IMR-90 (cell line): ENCODE data around the gene DNAJB2. TPM values are rescaled to one million over a fixed set of nuclear protein-coding genes. Genes with fewer than 3 reads are reported as not detected.

ENCODE experiments used
- ATAC-seq: fragments of 200-7000 bp; cut with Tn5 transposase; 2 replicates; pipeline ENCODE4 v1.9.1; 2020; ENCODE audit warnings: low read depth, mild to moderate bottlenecking, moderate library complexity
- BruUV-seq: library from RNA; stranded (reverse); fragments of 400-500 nt; replicated peaks from 2 replicates; lab custom pipeline; 2021; lab: Mats Ljungman, UMichigan
- CTCF ChIA-PET: fragments of 300-600 bp; formaldehyde crosslinking; extraction: SDS; loops from one replicate; lab custom pipeline; 2021; ENCODE audit warnings: antibody characterized with exemption; lab: Yijun Ruan, JAX
- POLR2A ChIA-PET: fragments of 300-600 bp; sonication (Branson Sonifier 250); formaldehyde crosslinking; loops from one replicate; lab custom pipeline; 2022; ENCODE audit warnings: antibody characterized with exemption; ENCODE audit not compliant: unreplicated experiment; lab: Charles Lee
- DNase-seq: peaks from one replicate; pipeline ENCODE4 v3.0.0; 2013
- H2AFZ ChIP-seq: replicated peaks from 2 replicates; pipeline ENCODE3; 2013; ENCODE audit warnings: low read length, mild to moderate bottlenecking; ENCODE audit not compliant: poor library complexity
- H2AK5ac ChIP-seq: 2 replicates; pipeline ENCODE4 v1.6.1; 2013; ENCODE audit warnings: low read depth, low read length, inconsistent platforms
- H2AK9ac ChIP-seq: replicated peaks from 2 replicates; pipeline ENCODE3; 2013; ENCODE audit warnings: mild to moderate bottlenecking, low read depth, low read length, moderate library complexity; ENCODE audit not compliant: poor library complexity
- H2BK120ac ChIP-seq: 2 replicates; pipeline ENCODE4 v1.6.1; 2013; ENCODE audit warnings: low read depth, low read length, inconsistent platforms
- H2BK15ac ChIP-seq: 3 replicates; pipeline ENCODE4 v1.6.1; 2013; ENCODE audit warnings: low read depth, low read length, inconsistent platforms
- H2BK20ac ChIP-seq: 2 replicates; pipeline ENCODE4 v1.6.1; 2013; ENCODE audit warnings: low read depth, mild to moderate bottlenecking, inconsistent platforms, low read length, moderate library complexity
- H2BK5ac ChIP-seq: 2 replicates; pipeline ENCODE4 v1.6.1; 2013; ENCODE audit warnings: mild to moderate bottlenecking, low read depth, low read length, inconsistent platforms; ENCODE audit not compliant: poor library complexity, severe bottlenecking
- H3K14ac ChIP-seq: replicated peaks from 2 replicates; pipeline ENCODE4 v1.6.1; 2013; ENCODE audit warnings: low read depth, low read length, inconsistent platforms
- H3K18ac ChIP-seq: 2 replicates; pipeline ENCODE4 v1.6.1; 2013; ENCODE audit warnings: low read depth, low read length, control low read depth
- H3K23ac ChIP-seq: 2 replicates; pipeline ENCODE4 v1.6.1; 2013; ENCODE audit warnings: low read depth, low read length, inconsistent platforms
- H3K27ac ChIP-seq: 2 replicates; pipeline ENCODE4 v1.5.1; 2013; ENCODE audit warnings: mild to moderate bottlenecking, control low read depth, low read length; ENCODE audit not compliant: insufficient read depth
- H3K27me3 ChIP-seq: 2 replicates; pipeline ENCODE4 v1.6.1; 2013; ENCODE audit warnings: low read length; ENCODE audit not compliant: control insufficient read depth, insufficient read depth
- H3K36me3 ChIP-seq: 2 replicates; pipeline ENCODE4 v1.6.1; 2013; ENCODE audit warnings: low read length, mixed read lengths; ENCODE audit not compliant: control insufficient read depth, insufficient read depth
- H3K4ac ChIP-seq: 2 replicates; pipeline ENCODE4 v1.6.1; 2013; ENCODE audit warnings: low read depth, low read length, inconsistent platforms
- H3K4me1 ChIP-seq: 2 replicates; pipeline ENCODE4 v1.6.1; 2013; ENCODE audit warnings: low read length, mixed read lengths; ENCODE audit not compliant: control insufficient read depth, insufficient read depth
- H3K4me2 ChIP-seq: 2 replicates; pipeline ENCODE4 v1.6.1; 2013; ENCODE audit warnings: low read depth, mild to moderate bottlenecking, control low read depth, low read length, moderate library complexity
- H3K4me3 ChIP-seq: 2 replicates; pipeline ENCODE4 v1.5.1; 2013; ENCODE audit warnings: low read depth, mild to moderate bottlenecking, control low read depth, low read length, moderate library complexity; ENCODE audit not compliant: insufficient read depth
- H3K56ac ChIP-seq: 2 replicates; pipeline ENCODE4 v1.6.1; 2013; ENCODE audit warnings: low read length, inconsistent platforms; ENCODE audit not compliant: insufficient read depth; ENCODE audit errors: extremely low read depth
- H3K79me1 ChIP-seq, 2 experiments: 2 replicates each; pipeline ENCODE4 v1.6.1; 2013; ENCODE audit warnings: low read length in 2 of 2, inconsistent platforms in 1 of 2, low read depth in 1 of 2
- H3K9ac ChIP-seq: 2 replicates; pipeline ENCODE4 v1.6.1; 2013; ENCODE audit warnings: low read depth, low read length, control low read depth
- H3K9me1 ChIP-seq: 2 replicates; pipeline ENCODE4 v1.6.1; 2013; ENCODE audit warnings: low read length, inconsistent platforms; ENCODE audit not compliant: insufficient read depth
- H3K9me3 ChIP-seq: 2 replicates; pipeline ENCODE4 v1.6.1; 2013; ENCODE audit warnings: low read length; ENCODE audit not compliant: control insufficient read depth, insufficient read depth
- H4K20me1 ChIP-seq: 2 replicates; pipeline ENCODE4 v1.6.1; 2013; ENCODE audit warnings: low read length, inconsistent platforms; ENCODE audit not compliant: insufficient read depth
- H4K5ac ChIP-seq: 2 replicates; pipeline ENCODE4 v1.6.1; 2013; ENCODE audit warnings: mild to moderate bottlenecking, low read depth, low read length, control low read depth
- H4K8ac ChIP-seq, 2 experiments: 2 replicates each; pipeline ENCODE4 v1.6.1; 2013; ENCODE audit warnings: low read depth in 2 of 2, low read length in 2 of 2, control low read depth in 1 of 2, inconsistent platforms in 1 of 2
- H4K91ac ChIP-seq: 2 replicates; pipeline ENCODE4 v1.6.1; 2013; ENCODE audit warnings: low read depth, low read length, inconsistent platforms; ENCODE audit not compliant: insufficient read depth
- CHD1 ChIP-seq: IDR thresholded peaks from 2 replicates; pipeline ENCODE4 v1.6.1; 2012; ENCODE audit warnings: low read depth, low read length, improper control_type of control experiment
- FOS ChIP-seq: fragments of 150-350 bp; IDR thresholded peaks from 2 replicates; pipeline ENCODE4 v1.6.1; 2016; ENCODE audit warnings: low read depth, low read length
- POLR2A ChIP-seq: IDR thresholded peaks from 2 replicates; pipeline ENCODE4 v1.6.1; 2012; ENCODE audit warnings: mild to moderate bottlenecking, low read depth, low read length
- RAD21 ChIP-seq: IDR thresholded peaks from 2 replicates; pipeline ENCODE4 v1.6.1; 2012; ENCODE audit warnings: low read length, improper control_type of control experiment
- RCOR1 ChIP-seq: IDR thresholded peaks from 2 replicates; pipeline ENCODE4 v1.6.1; 2012; ENCODE audit warnings: mild to moderate bottlenecking, low read length, improper control_type of control experiment; ENCODE audit not compliant: insufficient replicate concordance
- SMC3 ChIP-seq: fragments of 150-350 bp; IDR thresholded peaks from 2 replicates; pipeline ENCODE4 v1.6.1; 2016; ENCODE audit warnings: low read depth, mild to moderate bottlenecking, antibody characterized with exemption, low read length, moderate library complexity
- WGBS, 2 experiments: methylation state at CpG; one replicate each; pipeline versions ENCODE4 v1.1.5 to v1.1.7; 2013; ENCODE audit warnings: missing lambda C conversion rate in 2 of 2; ENCODE audit not compliant: insufficient read length in 1 of 2; ENCODE audit errors: extremely low coverage in 2 of 2; 5-methylcytosine and 5-hydroxymethylcytosine counted together
- dilution Hi-C: fragments of 300-500 bp; cut with HindIII; formaldehyde crosslinking; loops from one replicate; pipeline ENCODE4 v1.14.3; 2018; ENCODE audit warnings: low sequenced_read_pairs; ENCODE audit not compliant: unreplicated experiment
- in situ Hi-C: fragments of 300-500 bp; cut with MboI; formaldehyde crosslinking; loops from 3 replicates; pipeline ENCODE4 v1.14.3; 2019; ENCODE audit warnings: low sequenced_read_pairs, inconsistent platforms, mixed read lengths
- intact Hi-C: fragments of 100-400 bp; cut with micrococcal nuclease; formaldehyde crosslinking; loops from 2 replicates; pipeline ENCODE4 v1.10.0; 2022
- polyA plus RNA-seq, 3 experiments: library from polyadenylated mRNA; depleted of rRNA; stranded (reverse); fragments of >200 nt; gene quantifications; 2 replicates each; pipeline ENCODE4 v1.2.3, GENCODE V29; 2012; ENCODE audit warnings: low replicate concordance in 1 of 3
- total RNA-seq: library from RNA; depleted of rRNA; stranded (reverse); fragments of >200 nt; gene quantifications from 2 replicates; pipeline ENCODE4 v1.2.3, GENCODE V29; 2012
- TF ChIP-seq, protein P1 (sequence below): conservative IDR thresholded peaks from 2 replicates; pipeline ENCODE4 v1.5.1; 2012; ENCODE audit warnings: mild to moderate bottlenecking, low read depth, low read length, improper control_type of control experiment

The DNAJB2 gene
- total and polyA plus RNA-seq, 2 of the 4 experiments (the other 2 are of a cell fraction) = 30.6 to 45.8 TPM

DNA sequence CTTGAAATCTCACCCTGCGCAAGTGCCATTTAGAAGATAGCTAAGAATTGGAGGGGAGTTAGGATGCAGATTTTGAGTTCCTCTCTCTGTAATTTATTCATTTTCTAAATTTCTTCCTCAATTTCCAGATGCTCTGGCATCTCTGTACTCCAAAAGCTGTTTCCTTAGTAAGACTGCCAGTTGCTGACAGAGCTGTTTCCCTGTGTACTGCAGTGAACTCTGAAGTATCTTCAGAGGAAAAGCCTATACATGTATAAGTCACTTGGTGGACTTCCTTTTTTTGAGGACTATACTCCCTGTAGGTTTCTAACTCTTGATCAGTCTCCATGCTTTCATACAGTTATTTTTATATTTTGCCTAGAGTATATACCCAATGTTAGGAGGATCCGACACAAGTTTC is 54.9 kb downstream of the DNAJB2 start:
- DNase-seq (no peak), ATAC-seq (no peak)
- Histone ChIP-seq H3K27ac (no peak overlapping the region), H2BK20ac (no peak overlapping the region), H2BK15ac (no peak overlapping the region), H4K20me1 (no peaks in the 10 kb centered on the region), H3K36me3 (no peaks in the 10 kb centered on the region), H3K23ac (no peak overlapping the region), H3K9ac (no peak overlapping the region), H3K4me2 (no peak overlapping the region), H3K14ac (no peak overlapping the region), H3K4me3 (no peak overlapping the region), H4K5ac (no peak overlapping the region), H3K4ac (no peak overlapping the region), H2BK5ac (no peak overlapping the region), H2AK9ac (no peak overlapping the region), H4K91ac (no peak overlapping the region), H4K8ac (no peak overlapping the region), H2BK120ac (no peak overlapping the region), H3K79me1 (no peaks in the 10 kb centered on the region), H3K27me3 (peaks cover 44% of the 10 kb centered on the region), H2AFZ (no peak overlapping the region), H3K56ac (no peak overlapping the region), H2AK5ac (no peak overlapping the region), H3K18ac (no peak overlapping the region), H3K4me1 (no peaks in the 10 kb centered on the region), H3K9me1 (no peaks in the 10 kb centered on the region), H3K9me3 (peaks cover 6% of the 10 kb centered on the region)
- no CpG with 5 or more reads among the region's 2 CpGs for whole genome bisulfite sequencing, 2 experiments
- intact Hi-C loops (no loop called here), dilution Hi-C loops (no loop called here), in situ Hi-C loops (no loop called here)
- POLR2A ChIA-PET = no interaction called here
- TF ChIP-seq RCOR1 (no peak), FOS (no peak), POLR2A (no peak), SMC3 (no peak), RAD21 (no peak), CHD1 (no peak)
- TF ChIP-seq, protein P1, sequence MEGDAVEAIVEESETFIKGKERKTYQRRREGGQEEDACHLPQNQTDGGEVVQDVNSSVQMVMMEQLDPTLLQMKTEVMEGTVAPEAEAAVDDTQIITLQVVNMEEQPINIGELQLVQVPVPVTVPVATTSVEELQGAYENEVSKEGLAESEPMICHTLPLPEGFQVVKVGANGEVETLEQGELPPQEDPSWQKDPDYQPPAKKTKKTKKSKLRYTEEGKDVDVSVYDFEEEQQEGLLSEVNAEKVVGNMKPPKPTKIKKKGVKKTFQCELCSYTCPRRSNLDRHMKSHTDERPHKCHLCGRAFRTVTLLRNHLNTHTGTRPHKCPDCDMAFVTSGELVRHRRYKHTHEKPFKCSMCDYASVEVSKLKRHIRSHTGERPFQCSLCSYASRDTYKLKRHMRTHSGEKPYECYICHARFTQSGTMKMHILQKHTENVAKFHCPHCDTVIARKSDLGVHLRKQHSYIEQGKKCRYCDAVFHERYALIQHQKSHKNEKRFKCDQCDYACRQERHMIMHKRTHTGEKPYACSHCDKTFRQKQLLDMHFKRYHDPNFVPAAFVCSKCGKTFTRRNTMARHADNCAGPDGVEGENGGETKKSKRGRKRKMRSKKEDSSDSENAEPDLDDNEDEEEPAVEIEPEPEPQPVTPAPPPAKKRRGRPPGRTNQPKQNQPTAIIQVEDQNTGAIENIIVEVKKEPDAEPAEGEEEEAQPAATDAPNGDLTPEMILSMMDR = no peak
- BruUV-seq = no TSS peak
- CTCF ChIA-PET = interaction anchor here (0.6 kb wide), 1 partner anchor 33 kb away, joined by 4 read pairs; no protein-coding TSS in a partner anchor
